NCI-H510A (cell line): ENCODE measurements around the gene SMIM38.

Experiments used
- DNase-seq: peaks from one replicate; lab custom pipeline; 2025; lab: John Stamatoyannopoulos, UW

Gene SMIM38

DNA sequence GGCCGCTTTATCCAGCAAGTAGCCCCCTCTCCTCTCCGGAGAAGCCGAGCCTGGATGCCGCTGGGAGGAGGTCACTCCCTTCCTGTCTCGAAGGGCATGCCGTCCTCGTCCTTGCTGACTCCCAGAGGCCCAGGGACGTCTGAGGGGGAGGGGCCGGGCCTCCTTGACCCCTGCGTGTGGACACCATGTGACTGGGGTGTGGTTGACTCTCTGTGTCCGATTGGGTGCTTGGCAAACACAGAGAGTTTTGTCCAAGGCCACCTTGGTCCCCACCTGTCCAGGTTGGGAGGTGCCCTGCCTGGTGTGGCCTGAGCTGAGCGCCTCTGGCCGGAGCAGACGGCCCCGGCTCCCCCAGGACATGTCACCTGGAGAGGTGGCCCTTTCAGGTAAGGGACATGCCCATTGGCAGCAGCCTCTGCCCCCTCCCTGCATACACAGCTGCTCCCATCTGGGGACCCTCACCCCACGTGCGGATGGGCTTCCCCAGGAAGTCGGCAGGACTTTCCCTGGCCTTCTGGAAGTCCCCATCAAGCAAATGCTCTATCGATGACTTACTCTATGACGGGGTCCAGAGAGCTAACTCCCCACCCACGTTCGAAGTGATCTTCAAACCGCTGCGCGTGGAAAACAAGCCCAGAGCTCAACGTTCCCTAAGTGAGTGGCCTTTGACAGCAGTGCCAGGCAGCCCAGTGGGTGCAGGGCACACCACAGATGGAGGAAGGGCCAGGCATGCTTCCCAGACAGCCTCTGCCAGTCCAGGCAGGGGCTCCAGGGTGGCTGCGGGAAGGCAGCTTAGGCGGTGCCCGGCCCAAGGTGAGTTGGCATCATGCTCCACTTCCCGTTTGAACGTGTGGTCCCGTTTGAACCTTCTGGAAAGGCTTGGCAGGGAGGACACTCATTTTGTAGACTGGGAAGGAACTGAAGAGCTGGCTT lies at the start of gene SMIM38:
SMIM38 (plus strand) TSS at position 634 of the 933 bp plus-strand sequence. CDS start 1,912 bp downstream, outside the sequence.
- no peak for DNase-seq

DNA sequence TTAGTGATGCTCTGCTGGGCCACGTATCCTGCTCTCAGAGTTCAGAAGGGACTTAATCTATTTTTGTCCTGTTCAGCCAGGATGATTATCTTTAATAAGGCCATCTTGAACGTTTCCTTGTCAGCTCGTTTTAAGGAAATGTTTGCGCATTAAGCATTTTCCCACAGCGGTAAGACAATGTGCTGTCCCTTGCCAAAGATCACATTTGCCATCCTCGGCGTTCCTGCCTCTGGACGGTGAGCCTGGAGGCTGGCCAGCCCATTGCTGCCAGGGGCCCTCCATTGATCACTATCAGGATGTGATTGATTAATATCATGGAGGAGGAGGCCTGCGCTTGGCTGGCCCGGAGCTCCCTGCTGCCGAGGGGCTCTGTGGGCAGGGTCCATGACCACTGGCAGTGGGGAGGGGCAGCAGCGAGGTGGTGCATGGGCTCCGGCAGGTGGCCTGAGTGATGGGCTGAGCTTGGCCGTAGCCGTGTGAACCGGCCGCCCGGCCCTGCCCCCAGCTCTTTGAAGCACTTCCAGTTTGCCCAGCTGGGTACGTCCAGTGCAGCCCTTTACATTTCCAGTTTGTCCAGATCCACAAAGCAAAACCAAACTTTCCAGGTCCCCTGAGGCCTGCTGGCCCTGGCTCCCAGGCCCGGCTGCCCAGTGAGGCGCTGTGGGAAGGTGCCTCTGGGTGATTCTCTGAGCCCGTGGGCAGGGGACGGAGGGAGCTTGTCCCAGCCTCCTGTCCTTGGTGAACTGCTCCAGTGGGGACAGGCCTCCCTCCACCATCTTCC lies 49.5 kb upstream of the SMIM38 start:
- DNase-seq = no peak

DNA sequence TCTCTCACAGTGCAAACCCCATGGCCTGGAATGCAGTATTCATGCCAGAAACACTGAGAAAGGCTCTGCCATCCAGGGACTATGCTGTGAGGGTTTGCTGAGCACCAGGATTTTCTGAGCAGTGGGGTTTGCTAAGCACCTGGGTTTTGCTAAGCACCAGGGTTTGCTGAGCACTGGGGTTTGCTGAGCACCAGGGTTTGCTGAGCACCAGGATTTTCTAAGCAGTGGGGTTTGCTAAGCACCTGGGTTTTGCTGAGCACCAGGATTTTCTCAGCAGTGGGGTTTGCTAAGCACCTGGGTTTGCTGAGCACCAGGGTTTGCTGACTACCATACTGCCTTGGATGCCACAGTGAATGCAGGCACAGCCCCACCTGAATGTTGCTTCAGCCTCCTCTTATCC lies 48.3 kb upstream of the SMIM38 start:
- DNase-seq = no peak

DNA sequence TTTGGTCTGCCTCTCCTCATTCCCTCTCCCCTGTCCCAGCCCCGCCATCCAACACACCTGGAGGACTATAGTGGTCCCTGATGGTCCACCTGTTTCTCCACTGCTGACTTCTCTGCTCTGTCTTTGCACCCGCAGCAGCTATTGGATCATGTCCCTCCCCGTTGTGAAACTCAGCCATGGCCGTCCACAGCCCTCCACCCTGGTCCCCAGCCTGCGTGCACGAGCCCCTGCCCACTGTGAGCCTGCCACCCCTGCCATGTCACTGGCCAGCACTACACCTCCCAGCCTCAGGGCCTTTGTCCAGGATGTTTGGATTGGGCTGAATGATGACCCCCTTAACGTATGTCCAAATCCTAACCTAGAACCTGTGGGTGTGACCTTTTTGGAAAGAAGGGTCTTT lies 47.7 kb upstream of the SMIM38 start:
- DNase-seq = no peak

DNA sequence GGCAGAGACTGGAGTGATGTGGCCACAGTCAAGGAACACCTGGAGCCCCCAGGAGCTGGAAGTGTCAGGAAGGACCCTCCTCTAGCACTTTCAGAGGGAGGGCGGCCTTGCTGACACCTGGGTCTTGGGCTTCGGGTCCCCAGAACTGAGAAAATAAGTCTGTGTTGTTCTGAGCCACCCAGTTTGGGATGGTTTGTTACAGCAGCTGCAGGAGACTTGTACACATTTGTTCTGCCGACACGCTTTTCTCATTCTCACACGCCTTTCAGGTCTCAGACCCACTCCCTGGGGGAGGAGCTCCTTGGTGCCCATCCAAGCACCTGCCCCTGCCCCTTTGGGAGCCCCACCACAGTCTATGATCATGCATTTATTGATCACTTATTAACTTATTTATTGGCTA lies 47.2 kb upstream of the SMIM38 start:
- no peak for DNase-seq

DNA sequence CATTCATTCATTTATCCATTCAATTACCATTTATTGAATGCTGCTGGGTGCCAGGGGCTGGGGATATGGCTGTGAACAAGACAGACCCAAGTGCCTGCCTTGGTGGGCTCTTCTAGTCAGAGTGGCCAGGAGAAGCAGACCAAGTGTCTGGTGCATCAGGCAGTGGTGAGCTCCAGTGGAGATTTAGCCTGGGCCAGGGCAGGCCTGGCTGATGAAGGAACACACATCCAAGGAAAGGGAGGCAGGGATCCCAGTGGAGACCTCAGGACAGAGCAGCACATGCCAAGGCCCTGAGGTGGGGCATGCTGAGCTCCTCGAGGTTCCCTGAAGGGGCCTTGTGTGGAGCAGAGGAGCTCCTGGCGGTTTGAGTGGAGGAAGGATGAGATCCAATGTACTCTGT lies 46.6 kb upstream of the SMIM38 start:
- no peak for DNase-seq

DNA sequence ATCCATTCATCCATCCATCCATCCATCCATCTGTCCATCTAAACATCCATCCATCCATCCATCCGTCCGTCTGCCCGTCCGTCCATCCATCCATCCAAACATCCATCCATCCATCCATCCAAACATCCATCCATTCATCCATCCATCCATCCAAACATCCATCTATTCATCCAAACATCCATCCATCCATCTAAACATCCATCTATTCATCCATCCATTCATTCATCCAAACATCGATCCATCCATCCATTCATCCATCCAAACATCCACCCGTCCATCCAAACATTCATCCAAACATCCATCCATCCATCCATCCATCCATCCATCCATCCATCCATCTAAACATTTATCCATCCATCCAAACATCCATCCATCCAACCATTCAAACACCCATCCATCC lies 45.3 kb upstream of the SMIM38 start:
- no peak for DNase-seq

DNA sequence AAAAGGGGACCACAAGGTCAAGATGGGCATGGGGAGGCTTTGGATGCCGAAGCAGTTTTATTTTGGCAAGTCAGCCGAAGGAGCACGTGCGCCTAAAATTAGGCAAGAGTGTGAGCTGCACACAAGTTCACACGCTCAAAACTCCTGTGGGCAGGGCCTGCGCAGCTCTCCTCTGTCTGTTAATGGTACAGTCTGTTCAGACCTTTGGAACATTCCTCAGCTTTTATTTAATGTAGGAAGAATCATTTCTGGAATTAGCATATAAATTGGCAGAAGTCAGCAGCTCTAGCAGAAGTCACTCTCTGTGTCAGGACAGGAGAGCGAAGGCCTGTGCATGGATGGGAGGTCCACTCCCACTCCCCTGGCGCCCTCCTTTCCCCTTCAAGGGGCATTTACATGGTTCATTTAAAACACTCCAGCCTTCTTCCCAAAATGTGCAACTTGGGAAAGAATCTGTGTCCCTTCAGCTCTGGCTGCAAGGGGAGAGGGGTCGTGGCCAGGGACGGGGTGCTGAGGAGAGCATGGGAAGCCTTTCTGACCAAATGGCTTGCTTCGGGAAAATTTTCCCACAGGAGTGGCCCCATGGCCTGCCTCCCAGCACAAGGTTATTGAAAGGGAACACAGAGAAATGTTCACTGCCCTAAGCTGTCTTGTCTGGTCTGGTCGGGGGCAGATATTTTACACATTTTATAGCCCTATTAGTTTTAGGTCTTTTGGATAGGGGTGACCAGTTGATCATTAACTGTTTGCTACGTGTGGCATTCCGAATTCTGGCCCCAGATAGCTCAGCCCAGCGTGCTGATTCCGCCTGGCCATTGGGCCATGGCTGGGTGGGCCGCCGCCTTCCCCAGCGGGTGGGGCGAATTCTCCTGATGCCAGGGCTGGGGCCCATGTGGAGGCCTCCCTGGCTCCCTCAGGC lies 43.9 kb upstream of the SMIM38 start:
- no peak for DNase-seq

DNA sequence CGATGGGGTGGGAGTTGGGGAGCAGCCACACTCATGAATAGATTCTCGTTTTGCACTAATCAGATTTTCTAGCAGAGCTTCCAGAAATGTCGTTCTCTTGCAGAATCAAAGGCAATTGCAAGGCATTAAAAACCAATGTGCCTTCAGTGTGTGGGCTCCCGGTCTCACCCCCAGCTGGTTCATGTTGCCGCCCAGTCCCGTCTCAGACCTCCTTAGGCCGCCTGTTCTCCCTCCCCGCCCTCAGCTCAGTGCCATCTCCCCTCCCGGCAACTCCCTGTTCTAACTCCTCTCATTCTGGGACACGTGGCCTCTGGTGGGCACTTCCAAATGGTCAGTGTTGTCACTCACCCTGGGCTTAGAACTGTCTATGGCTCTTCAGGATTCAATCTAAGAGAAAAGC lies 42.5 kb upstream of the SMIM38 start:
- DNase-seq = no peak

DNA sequence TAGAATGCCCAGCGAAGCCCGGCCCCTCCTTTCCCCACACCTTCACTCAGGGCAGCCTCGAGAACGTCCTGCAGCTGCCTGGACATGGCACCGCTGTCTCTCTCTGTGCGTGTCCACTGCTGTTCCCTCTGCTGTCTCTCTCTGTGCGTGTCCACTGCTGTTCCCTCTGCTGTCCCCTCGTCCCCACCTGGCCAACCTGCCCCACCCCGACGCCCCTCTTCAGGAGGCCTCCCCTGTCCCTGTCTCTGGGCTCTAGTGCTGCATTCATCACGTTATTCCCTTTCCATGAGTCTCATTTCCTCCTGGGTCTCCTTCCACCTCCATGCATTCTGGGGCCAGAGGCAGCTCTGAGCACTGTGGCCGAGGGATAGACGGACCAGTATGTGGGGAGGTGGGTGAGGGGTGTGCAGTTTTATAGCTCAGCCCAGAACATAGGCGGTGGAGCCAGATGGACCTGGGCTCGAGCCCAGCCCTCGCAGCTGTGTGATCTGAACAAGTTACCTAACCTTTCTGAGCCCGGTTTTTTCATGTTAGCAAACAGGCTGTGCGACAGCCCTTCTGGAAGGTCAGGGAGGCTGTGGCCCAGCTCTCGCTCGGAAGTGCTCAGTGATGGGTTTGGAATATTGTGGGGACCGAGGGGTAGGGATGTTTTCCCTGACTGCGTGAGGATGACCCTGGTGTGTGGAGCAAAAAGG lies 41.9 kb upstream of the SMIM38 start:
- DNase-seq = no peak

DNA sequence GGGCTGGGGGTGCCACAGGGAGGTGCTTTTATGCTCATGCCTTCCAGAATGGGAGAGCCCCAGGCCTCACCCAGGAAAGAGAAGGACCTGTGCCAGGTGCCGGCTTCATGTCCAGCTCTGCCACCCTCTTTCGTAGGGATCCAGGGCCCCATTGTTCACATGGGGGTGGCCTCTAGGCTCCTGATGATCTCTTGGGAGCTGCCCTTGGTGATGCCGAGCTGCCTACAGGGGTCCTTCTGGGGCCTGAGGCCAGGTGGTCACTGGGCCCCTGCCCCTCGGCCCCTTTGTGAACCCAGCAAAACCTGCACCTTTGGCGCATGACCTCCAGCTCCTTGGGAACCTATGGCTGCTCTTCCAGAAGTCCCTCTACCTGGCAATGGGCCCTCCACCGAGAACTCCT lies 41.4 kb upstream of the SMIM38 start:
- DNase-seq = no peak

DNA sequence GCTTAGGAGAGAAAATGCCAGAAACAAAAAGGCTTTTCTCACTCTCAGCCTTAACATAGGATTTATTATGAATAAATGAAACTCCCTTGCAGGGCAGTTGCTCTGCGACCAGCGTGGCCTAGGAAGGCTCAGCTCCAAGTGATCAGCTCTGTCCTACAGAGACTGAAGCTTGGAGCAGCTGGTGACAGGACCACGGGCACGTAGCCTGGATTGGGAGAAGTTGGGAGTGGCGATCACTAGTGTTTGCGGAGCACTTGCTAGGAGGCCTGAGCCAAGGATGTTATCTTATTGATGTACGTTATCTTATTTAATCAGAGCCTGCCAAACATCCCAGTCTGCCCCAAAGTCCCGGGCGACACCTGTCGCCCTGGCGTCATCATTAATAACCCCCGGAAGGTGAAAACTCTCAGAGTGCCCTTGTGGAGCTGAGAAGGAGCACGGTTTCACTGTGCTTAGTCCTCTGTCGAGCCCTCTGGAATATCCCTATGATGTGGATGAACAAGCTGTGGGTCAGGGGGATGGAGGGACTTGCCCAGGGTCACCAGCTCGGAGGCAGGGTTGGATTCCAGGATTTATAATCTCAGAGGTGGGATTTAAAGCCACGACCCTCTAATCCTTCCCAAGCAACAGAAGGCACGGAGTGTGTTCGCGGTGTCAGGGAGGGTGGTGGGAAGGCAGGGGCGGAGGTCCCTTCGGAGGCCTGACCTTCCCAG lies 40.8 kb upstream of the SMIM38 start:
- no peak for DNase-seq

DNA sequence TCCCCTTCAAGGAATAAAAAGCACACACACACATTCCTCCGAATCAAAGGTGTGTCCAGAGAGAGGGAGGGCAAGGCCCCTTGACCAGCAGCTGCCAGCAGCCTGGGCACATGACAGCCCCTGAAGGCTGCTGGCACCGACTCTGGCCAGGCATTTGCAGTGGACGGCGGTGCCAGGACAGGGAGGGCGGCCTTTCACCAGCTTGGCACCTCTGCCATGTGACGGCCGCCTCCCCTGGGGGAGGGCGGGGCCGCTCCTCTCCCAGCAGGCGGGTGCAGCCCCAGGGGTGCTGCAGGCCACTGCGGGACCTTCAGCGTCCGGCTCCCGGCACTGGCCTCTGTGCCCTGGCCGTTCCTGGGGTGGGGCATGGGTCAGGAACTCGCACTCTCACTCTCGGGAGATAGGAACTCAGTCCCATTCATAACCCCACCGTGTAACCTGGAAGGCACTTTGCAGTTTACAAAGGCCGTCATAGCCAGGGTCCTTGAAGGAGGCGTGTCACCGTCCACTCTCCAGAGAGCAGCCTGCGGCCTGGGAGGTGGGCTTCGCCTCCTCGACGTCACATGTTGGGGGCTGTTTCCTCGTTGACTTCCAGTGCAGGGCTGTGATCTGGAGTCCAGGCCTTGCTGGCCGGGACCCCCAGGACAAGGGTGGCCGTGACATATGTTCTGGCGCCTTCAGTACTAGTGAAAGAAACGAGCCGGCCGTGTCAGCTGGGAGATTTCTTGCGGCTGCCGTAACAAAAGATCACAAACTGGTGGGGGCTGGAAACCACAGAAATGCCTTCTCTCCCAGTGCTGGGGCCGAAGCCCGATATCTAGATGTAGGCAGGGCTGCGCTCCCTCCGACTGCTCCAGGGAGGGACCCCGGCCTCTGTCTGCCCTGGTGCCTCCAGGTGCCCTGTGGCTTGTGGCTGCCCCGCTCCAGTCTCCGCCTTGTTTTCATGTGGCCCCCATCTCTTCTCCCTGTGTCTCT lies 39.9 kb upstream of the SMIM38 start:
- DNase-seq = no peak

DNA sequence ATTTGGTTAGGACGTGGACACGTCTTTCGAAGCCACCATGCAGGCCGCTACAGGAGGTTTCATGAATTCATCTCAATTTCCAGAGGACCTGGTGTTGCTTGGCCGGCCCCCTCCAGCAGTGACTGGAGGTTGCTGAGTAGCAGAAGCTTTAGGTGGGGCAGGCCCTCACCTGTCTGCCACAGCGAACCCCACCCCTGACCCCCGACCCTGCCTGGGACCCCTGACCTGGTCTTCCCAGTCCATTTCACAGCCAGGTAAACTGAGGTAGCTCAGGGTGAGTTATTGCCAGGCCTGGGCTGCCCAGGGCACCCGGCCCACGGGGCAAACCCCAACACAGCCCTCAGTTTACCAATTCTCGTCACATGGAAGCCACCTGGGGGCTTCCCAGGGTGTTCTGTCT lies 39.1 kb upstream of the SMIM38 start:
- no peak for DNase-seq

DNA sequence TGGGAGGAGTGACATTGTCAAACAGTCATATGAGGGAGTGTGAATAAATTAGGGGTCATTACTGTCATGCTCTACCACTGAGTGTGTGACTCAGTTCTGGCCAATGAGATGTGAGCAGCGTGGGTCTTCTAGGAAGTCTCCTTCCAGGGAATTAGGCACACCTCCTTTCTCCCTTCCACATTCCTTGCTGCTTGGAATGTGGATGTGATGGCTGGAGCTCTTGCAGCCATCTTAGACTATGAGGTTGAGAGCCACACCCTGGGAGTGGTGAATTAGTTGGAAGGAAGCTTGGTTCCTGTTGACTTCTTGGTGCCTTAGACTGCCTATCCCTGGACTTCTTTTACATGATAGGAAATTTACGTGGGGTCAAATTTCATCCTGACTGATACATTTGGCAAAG lies 36.5 kb upstream of the SMIM38 start:
- DNase-seq = no peak

DNA sequence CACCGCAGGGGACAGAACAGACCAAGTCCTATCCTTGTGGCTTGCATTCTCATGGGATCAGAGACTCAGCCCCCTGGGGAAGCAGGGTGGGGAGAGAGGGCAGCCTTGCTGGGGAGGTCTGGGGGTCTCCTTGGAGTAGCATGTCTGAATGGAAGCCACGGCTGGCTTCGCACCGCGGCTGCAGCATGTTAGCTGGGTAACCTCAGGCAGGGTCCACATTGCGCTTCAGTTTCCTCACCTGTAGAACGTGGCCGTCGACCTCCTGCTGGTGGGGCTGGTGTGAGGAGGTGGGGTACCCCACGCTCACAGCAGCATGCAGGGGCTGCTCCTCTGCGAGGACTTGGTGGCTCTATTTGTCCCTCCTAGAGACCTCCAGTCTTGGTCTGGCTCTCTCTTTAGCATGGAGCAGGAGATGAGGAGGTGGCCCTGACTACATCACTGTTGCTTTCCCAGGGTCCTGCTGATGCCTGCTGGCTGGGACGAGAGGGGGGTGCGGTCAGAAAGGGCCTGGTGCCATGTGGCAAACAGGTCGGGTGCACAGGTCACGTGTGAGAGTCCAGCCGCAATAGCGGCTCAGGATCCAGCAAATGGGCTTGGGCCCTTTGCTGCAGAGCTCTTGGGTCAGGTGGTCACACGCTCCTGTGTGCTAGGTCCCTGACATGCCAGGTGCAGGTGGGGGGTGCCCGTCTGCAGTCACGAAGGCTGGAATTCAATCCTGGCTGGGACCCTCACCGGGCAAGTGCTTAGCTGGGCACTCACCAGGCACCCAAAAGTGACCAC lies 35.4 kb upstream of the SMIM38 start:
- DNase-seq = no peak

DNA sequence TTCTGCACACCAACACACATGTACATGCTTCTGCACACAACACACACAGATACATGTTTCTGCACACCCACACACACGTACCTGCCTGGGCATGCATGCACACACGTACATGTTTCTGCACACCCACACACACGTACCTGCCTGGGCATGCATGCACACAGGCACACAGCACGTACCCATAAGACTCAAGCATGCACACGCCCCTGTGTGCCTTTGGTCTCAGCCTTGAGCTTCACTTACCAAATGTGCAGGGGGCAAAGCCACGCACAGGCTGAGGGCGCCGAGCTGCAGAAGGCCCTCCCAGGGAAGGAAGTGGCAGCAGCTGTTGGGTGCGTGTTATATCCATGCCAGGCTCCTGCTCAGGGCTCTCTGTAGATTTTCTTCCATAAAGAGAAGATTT lies 34.7 kb upstream of the SMIM38 start:
- DNase-seq = no peak

DNA sequence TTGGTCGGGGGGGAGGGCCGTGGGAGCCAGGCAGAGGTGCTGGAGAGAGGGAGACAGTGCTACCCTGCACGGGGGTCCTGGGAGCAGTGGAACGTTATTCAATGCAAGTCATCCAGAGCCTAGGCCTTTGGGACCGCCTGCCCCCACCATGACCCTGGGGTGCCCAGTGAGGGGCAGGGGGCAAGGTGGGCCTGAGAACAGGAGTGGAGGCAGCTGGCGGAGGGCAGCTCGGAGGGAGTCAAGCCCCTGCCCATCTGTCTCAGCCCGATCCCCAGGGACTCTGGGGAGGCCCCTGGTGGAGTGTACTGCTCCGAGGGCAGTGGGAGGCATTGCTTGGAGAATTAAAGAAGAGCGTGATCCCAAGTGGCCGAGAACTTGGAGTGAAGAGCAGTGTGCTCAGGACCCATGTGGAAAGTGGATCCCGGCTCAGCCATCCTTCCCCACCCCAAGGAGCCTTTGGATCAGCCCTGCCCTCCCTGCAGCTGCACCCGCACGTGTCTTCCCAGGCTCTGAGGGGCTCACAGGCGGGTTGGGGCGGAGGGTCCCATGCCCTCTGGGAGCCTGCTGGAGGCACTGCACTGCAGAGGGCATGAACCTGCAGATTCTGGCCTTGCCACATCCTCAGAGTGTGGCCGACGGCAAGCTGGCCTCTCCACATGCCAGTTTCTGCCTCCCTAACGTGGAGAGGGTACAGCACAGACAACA lies 34.0 kb upstream of the SMIM38 start:
- DNase-seq = no peak
